A549 (cell line): ENCODE results near the gene SPRYD4.
"Not testable (repeated sequence)": the region's sequence is repeated elsewhere in the genome, so short reads cannot be mapped to it uniquely, and the experiment has no call there.

Experiments used
- CTCF ChIP-seq: fragments of >200 bp; sonication (Bioruptor Twin); formaldehyde crosslinking; IDR thresholded peaks from 3 replicates; pipeline ENCODE4 v1.5.1; 2016
- MYC ChIP-seq: IDR thresholded peaks from 2 replicates; pipeline ENCODE4 v1.6.1; 2012; ENCODE audit warnings: mild to moderate bottlenecking, inconsistent platforms, low read length, improper control_type of control experiment, borderline replicate concordance
- RAD21 ChIP-seq, 2 experiments: fragments of >200 bp in 1 of 2; sonication (Bioruptor Twin) in 1 of 2; formaldehyde crosslinking in 1 of 2; IDR thresholded peaks in 1 of 2; conservative IDR thresholded peaks in 1 of 2; 2 replicates in 1 of 2; 3 replicates in 1 of 2; pipeline ENCODE4 v1.6.1; 2012 to 2018; ENCODE audit warnings: inconsistent platforms in 1 of 2
- RNF2 ChIP-seq: fragments of 200-600 bp; sonication (generic); IDR thresholded peaks from 2 replicates; pipeline ENCODE4 v1.6.1; 2016; ENCODE audit warnings: low read depth, mild to moderate bottlenecking, antibody characterized with exemption, moderate library complexity, borderline replicate concordance
- TFCP2L1 ChIP-seq: fragments of 250-450 bp; sonication (Bioruptor Pico); IDR thresholded peaks from 2 replicates; pipeline ENCODE4 v1.5.0; 2021; ENCODE audit warnings: mild to moderate bottlenecking
- USF2 ChIP-seq: fragments of 450-650 bp; IDR thresholded peaks from 2 replicates; pipeline ENCODE4 v1.6.1; 2014; ENCODE audit warnings: antibody characterized with exemption

GRCh38 chr12:56443208-56443607 lies 25.2 kb upstream of the SPRYD4 start:
- not testable (repeated sequence) for TF ChIP-seq CTCF; TFCP2L1; MYC; RNF2; RAD21 (conservative IDR thresholded peaks at IDR 0.05 in 1 of 2, IDR thresholded peaks at IDR 0.05 in 1 of 2); USF2
